ENCODE data around the gene TBC1D20. TPM values are rescaled to one million over a fixed set of nuclear protein-coding genes. Genes with fewer than 3 reads are reported as not detected.

Gene TBC1D20
- total RNA-seq, 1 experiment from 2014 or later, result 35.8 TPM

GRCh38 chr20:461254-462198, 807 bp downstream of the TBC1D20 start:
- BruUV-seq (replicated peaks), result no TSS peak
- no peak for TF ChIP-seq CTCF (IDR thresholded peaks at IDR 0.05; ENCODE audit: insufficient read depth in 1 of 2, low read depth in 1 of 2, low read length in 1 of 2, severe bottlenecking in 1 of 2, unreplicated experiment in 1 of 2)
- no peaks in the 10 kb centered on the region for H3K9me3 ChIP-seq
- Mint-ChIP-seq H3K4me3 (ENCODE audit: unreplicated experiment) (peak overlapping the region; percentile 98), H3K4me1 (ENCODE audit: low read depth, unreplicated experiment) (peaks cover 15% of the 10 kb centered on the region), H3K9me3 (ENCODE audit: unreplicated experiment) (no peaks in the 10 kb centered on the region), H3K27me3 (ENCODE audit: insufficient read depth, unreplicated experiment) (no peaks in the 10 kb centered on the region), H3K27ac (ENCODE audit: unreplicated experiment) (peak overlapping the region; percentile 94), H3K36me3 (ENCODE audit: insufficient read depth, unreplicated experiment) (peaks cover 13% of the 10 kb centered on the region)
- H3K36me3 ChIP-seq (ENCODE audit: control insufficient read depth, insufficient read depth, low read length), result no peaks in the 10 kb centered on the region
- H3K27me3 ChIP-seq (replicated peaks; ENCODE audit: control insufficient read depth, insufficient read depth, low read length), result no peaks in the 10 kb centered on the region
- ChIA-PET POLR2A (interaction anchor here (1.0 to 1.8 kb wide), 3 partner anchors 54 to 114 kb away, joined by 5 to 8 read pairs (median 5); no protein-coding TSS in a partner anchor), CTCF (interaction anchor here (0.5 kb wide), 1 partner anchor 185 kb away, joined by 8 read pairs; no protein-coding TSS in a partner anchor)
- intact Hi-C loops (cut with micrococcal nuclease; ENCODE audit: unreplicated experiment), result loop anchor here (2.0 to 5.0 kb wide), 2 partner anchors 17 to 59 kb away; no protein-coding TSS in a partner anchor
- peak; percentile 50 to 64 for DNase-seq
- H3K4me1 ChIP-seq, result peaks cover 15% of the 10 kb centered on the region
- H3K4me3 ChIP-seq (ENCODE audit: low read depth, low read length), result peak overlapping the region; percentile 74

GRCh38 chr20:460707-461106, 1.6 kb downstream of the TBC1D20 start:
- POLR2A ChIA-PET, result interaction anchor here (0.6 kb wide), 1 partner anchor 76 kb away, joined by 6 read pairs; no protein-coding TSS in a partner anchor
- Histone ChIP-seq H3K27me3 (replicated peaks; ENCODE audit: control insufficient read depth, insufficient read depth, low read length) (no peaks in the 10 kb centered on the region), H3K4me1 (peaks cover 15% of the 10 kb centered on the region), H3K36me3 (ENCODE audit: control insufficient read depth, insufficient read depth, low read length) (no peaks in the 10 kb centered on the region), H3K9me3 (no peaks in the 10 kb centered on the region), H3K4me3 (ENCODE audit: low read depth, low read length) (no peak overlapping the region)
- DNase-seq, result no peak
- H3K4me1 Mint-ChIP-seq (ENCODE audit: low read depth, unreplicated experiment), result peaks cover 15% of the 10 kb centered on the region
- peak overlapping the region; percentile 98 for H3K4me3 Mint-ChIP-seq (ENCODE audit: unreplicated experiment)
- H3K27me3 Mint-ChIP-seq (ENCODE audit: insufficient read depth, unreplicated experiment), result no peaks in the 10 kb centered on the region
- H3K36me3 Mint-ChIP-seq (ENCODE audit: insufficient read depth, unreplicated experiment), result peaks cover 13% of the 10 kb centered on the region
- no peaks in the 10 kb centered on the region for H3K9me3 Mint-ChIP-seq (ENCODE audit: unreplicated experiment)
- no TSS peak for BruUV-seq (replicated peaks)
- no peak overlapping the region for H3K27ac Mint-ChIP-seq (ENCODE audit: unreplicated experiment)
- no peak for TF ChIP-seq CTCF (IDR thresholded peaks at IDR 0.05; ENCODE audit: insufficient read depth in 1 of 2, low read depth in 1 of 2, low read length in 1 of 2, severe bottlenecking in 1 of 2, unreplicated experiment in 1 of 2)
- CTCF ChIA-PET, result interaction anchor here (0.7 kb wide), 1 partner anchor 198 kb away, joined by 3 read pairs; no protein-coding TSS in a partner anchor
- intact Hi-C loops (cut with micrococcal nuclease; ENCODE audit: unreplicated experiment), result loop anchor here (5.0 kb wide), 1 partner anchor 58 kb away; no protein-coding TSS in a partner anchor

DNA sequence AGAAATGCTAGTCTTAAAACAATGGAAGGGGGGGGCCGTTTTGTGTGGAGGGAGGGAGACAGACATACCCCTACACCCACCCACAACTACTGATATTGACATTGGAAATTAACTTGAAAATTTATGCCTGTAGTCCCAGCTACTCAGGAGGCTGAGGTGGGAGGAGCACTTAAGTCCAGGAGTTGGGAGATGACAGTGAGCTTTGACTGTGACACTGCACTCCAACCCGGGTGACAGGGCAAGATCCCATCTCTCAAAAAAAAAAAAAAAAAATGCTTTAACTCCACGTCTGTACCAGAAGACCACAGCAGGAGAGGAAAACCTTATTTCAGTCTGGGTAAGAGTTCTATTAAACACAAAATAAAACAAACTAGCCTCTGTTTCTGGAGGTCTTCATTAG, 2.2 kb downstream of the TBC1D20 start:
- intact Hi-C loops (cut with micrococcal nuclease; ENCODE audit: unreplicated experiment), result loop anchor here (5.0 kb wide), 1 partner anchor 58 kb away; no protein-coding TSS in a partner anchor
- H3K27me3 Mint-ChIP-seq (ENCODE audit: insufficient read depth, unreplicated experiment), result no peaks in the 10 kb centered on the region
- H3K4me3 ChIP-seq (ENCODE audit: low read depth, low read length), result no peak overlapping the region

More for the DNA sequence above, 2.2 kb downstream of the TBC1D20 start:
- Mint-ChIP-seq H3K27ac (ENCODE audit: unreplicated experiment) (no peak overlapping the region), H3K4me3 (ENCODE audit: unreplicated experiment) (peak overlapping the region; percentile 98), H3K36me3 (ENCODE audit: insufficient read depth, unreplicated experiment) (peaks cover 13% of the 10 kb centered on the region), H3K4me1 (ENCODE audit: low read depth, unreplicated experiment) (peaks cover 15% of the 10 kb centered on the region), H3K9me3 (ENCODE audit: unreplicated experiment) (no peaks in the 10 kb centered on the region)
- Histone ChIP-seq H3K27me3 (replicated peaks; ENCODE audit: control insufficient read depth, insufficient read depth, low read length) (no peaks in the 10 kb centered on the region), H3K9me3 (no peaks in the 10 kb centered on the region), H3K36me3 (ENCODE audit: control insufficient read depth, insufficient read depth, low read length) (no peaks in the 10 kb centered on the region), H3K4me1 (peaks cover 15% of the 10 kb centered on the region)
- BruUV-seq (replicated peaks), result no TSS peak
- POLR2A ChIA-PET, result interaction anchor here (0.6 to 0.7 kb wide), 2 partner anchors 12 to 75 kb away, joined by 4 to 6 read pairs; no protein-coding TSS in a partner anchor
- CTCF ChIA-PET, result interaction anchor here (0.7 to 0.8 kb wide), 2 partner anchors 118 to 199 kb away, joined by 3 to 5 read pairs; no protein-coding TSS in a partner anchor
- DNase-seq, result no peak
- no peak for TF ChIP-seq CTCF (IDR thresholded peaks at IDR 0.05; ENCODE audit: insufficient read depth in 1 of 2, low read depth in 1 of 2, low read length in 1 of 2, severe bottlenecking in 1 of 2, unreplicated experiment in 1 of 2)

Data from Caco-2 (cell line).